Measurements from ENCODE around the gene GLIS2. TPM values are rescaled to one million over a fixed set of nuclear protein-coding genes. Genes with fewer than 3 reads are reported as not detected.

GLIS2 gene
- total RNA-seq, 1 experiment from 2014 or later: 23.0 TPM

- POLR2A ChIA-PET: interaction anchor here (0.7 kb wide), 1 partner anchor 51 kb away, joined by 3 read pairs; no protein-coding TSS in a partner anchor
- Mint-ChIP-seq H3K4me1 (peaks cover 38% of the 10 kb centered on the region), H3K4me3 (no peak overlapping the region), H3K36me3 (no peaks in the 10 kb centered on the region), H3K27me3 (ENCODE audit: low read depth) (no peaks in the 10 kb centered on the region), H3K27ac (no peak overlapping the region), H3K9me3 (no peaks in the 10 kb centered on the region)
- CTCF ChIA-PET: interaction anchor here (2.4 to 9.2 kb wide), 4 partner anchors 12 to 81 kb away, joined by 13 to 91 read pairs (median 31); no protein-coding TSS in a partner anchor
- DNase-seq (ENCODE audit: low spot score) (no peak), ATAC-seq (no peak)
- TF ChIP-seq GABPB1 (CRISPR knock-in tag; IDR thresholded peaks at IDR 0.05) (no peak), NR1H2 (CRISPR knock-in tag; IDR thresholded peaks at IDR 0.05) (no peak), TEAD4 (CRISPR knock-in tag; IDR thresholded peaks at IDR 0.05) (no peak), FOXK1 (CRISPR knock-in tag; IDR thresholded peaks at IDR 0.05) (no peak)
Observed at GRCh38 chr16:4322121-4323052, 6.5 kb downstream of the GLIS2 start.

GRCh38 chr16:4323071-4323844 is 7.4 kb downstream of the GLIS2 start:
- TF ChIP-seq ZNF396 (CRISPR knock-in tag; IDR thresholded peaks at IDR 0.05; ENCODE audit: borderline replicate concordance): no peak
- no peak for TF ChIP-seq USF2 (CRISPR knock-in tag; IDR thresholded peaks at IDR 0.05)
- DNase-seq (ENCODE audit: low spot score) (no peak), ATAC-seq (no peak)
- POLR2A ChIA-PET: interaction anchor here (0.7 to 1.4 kb wide), 5 partner anchors 13 to 52 kb away, joined by 3 to 10 read pairs (median 4); no protein-coding TSS in a partner anchor
- H3K4me3 Mint-ChIP-seq: no peak overlapping the region
- CTCF ChIA-PET: interaction anchor here (0.7 to 9.2 kb wide), 15 partner anchors 8 to 80 kb away, joined by 3 to 91 read pairs (median 5); partner anchors contain the start of genes GLIS2 and PAM16
- no peaks in the 10 kb centered on the region for H3K9me3 Mint-ChIP-seq
- no peaks in the 10 kb centered on the region for H3K36me3 Mint-ChIP-seq
- H3K27me3 Mint-ChIP-seq (ENCODE audit: low read depth): no peaks in the 10 kb centered on the region
- peaks cover 31% of the 10 kb centered on the region for H3K4me1 Mint-ChIP-seq
- H3K27ac Mint-ChIP-seq: no peak overlapping the region

GRCh38 chr16:4323845-4324488 is 8.1 kb downstream of the GLIS2 start:
- Mint-ChIP-seq H3K27ac (peak overlapping the region; percentile 93), H3K4me1 (peaks cover 29% of the 10 kb centered on the region), H3K27me3 (ENCODE audit: low read depth) (no peaks in the 10 kb centered on the region), H3K9me3 (no peaks in the 10 kb centered on the region), H3K36me3 (no peaks in the 10 kb centered on the region), H3K4me3 (no peak overlapping the region)
- TF ChIP-seq ZNF317 (CRISPR knock-in tag; IDR thresholded peaks at IDR 0.05; ENCODE audit: borderline replicate concordance, low read depth) (no peak), ZNF416 (CRISPR knock-in tag; IDR thresholded peaks at IDR 0.05) (no peak), FOXK1 (CRISPR knock-in tag; IDR thresholded peaks at IDR 0.05) (no peak), CREB1 (CRISPR knock-in tag; IDR thresholded peaks at IDR 0.05) (no peak), ZBTB21 (CRISPR knock-in tag; IDR thresholded peaks at IDR 0.05; ENCODE audit: borderline replicate concordance) (no peak), ZNF512 (CRISPR knock-in tag; IDR thresholded peaks at IDR 0.05; ENCODE audit: borderline replicate concordance) (no peak), HMGA2 (CRISPR knock-in tag; IDR thresholded peaks at IDR 0.05) (no peak), USF1 (CRISPR knock-in tag; IDR thresholded peaks at IDR 0.05) (no peak), JUN (CRISPR knock-in tag; IDR thresholded peaks at IDR 0.05) (no peak), ZSCAN18 (CRISPR knock-in tag; IDR thresholded peaks at IDR 0.05) (no peak), ZNF671 (CRISPR knock-in tag; IDR thresholded peaks at IDR 0.05) (no peak)
- DNase-seq (ENCODE audit: low spot score): peak; percentile 68
- ChIA-PET CTCF (interaction anchor here (0.7 to 9.2 kb wide), 18 partner anchors 9 to 301 kb away, joined by 3 to 91 read pairs (median 5); partner anchors contain the start of genes GLIS2, MGRN1 and PAM16), POLR2A (interaction anchor here (0.6 to 1.4 kb wide), 8 partner anchors 8 to 80 kb away, joined by 3 to 10 read pairs (median 4); partner anchors contain the start of gene GLIS2)
- ATAC-seq: peak; percentile 75
